OCI-LY3 (cell line): ENCODE measurements around the gene FGF5.
"Not testable (repeated sequence)": the region's sequence is repeated elsewhere in the genome, so short reads cannot be mapped to it uniquely, and the experiment has no call there.

Experiments
- H2AFZ ChIP-seq: fragments of 200-600, 300-600 bp; shearing (Covaris generic); 2 replicates; pipeline ENCODE4 v1.6.0; 2014; ENCODE audit warnings: antibody characterized with exemption, low read depth, low read length
- H3K27ac ChIP-seq: fragments of 200-600, 300-600 bp; sonication (generic); 2 replicates; pipeline ENCODE4 v1.5.1; 2014; ENCODE audit warnings: mild to moderate bottlenecking, low read length, moderate library complexity, mixed read lengths
- H3K27me3 ChIP-seq: fragments of 200-600, 300-600 bp; sonication (generic); 2 replicates; pipeline ENCODE4 v1.6.1; 2014; ENCODE audit warnings: low read depth, low read length, mixed read lengths
- H3K36me3 ChIP-seq: fragments of 200-600, 300-600 bp; sonication (generic); replicated peaks from 2 replicates; pipeline ENCODE3; 2014; ENCODE audit warnings: low read depth, low read length, mixed read lengths
- H3K4me1 ChIP-seq: fragments of 300-600, 200-600 bp; sonication (generic); 2 replicates; pipeline ENCODE4 v1.6.1; 2014; ENCODE audit warnings: low read length, mixed read lengths
- H3K4me2 ChIP-seq: fragments of 200-600, 300-600 bp; sonication (generic); 2 replicates; pipeline ENCODE4 v1.6.1; 2014; ENCODE audit warnings: low read length, mixed read lengths
- H3K4me3 ChIP-seq: fragments of 300-600, 200-600 bp; sonication (generic); 2 replicates; pipeline ENCODE4 v1.5.1; 2014; ENCODE audit warnings: antibody characterized with exemption, mild to moderate bottlenecking, low read length, moderate library complexity
- H3K79me2 ChIP-seq: fragments of 300-600, 200-600 bp; shearing (Covaris generic); 2 replicates; pipeline ENCODE4 v1.6.1; 2014; ENCODE audit warnings: mild to moderate bottlenecking, low read length, mixed read lengths
- H3K9ac ChIP-seq: fragments of 300-600, 200-600 bp; shearing (Covaris generic); 2 replicates; pipeline ENCODE4 v1.6.0; 2014; ENCODE audit warnings: mild to moderate bottlenecking, low read length, moderate library complexity
- H3K9me3 ChIP-seq: fragments of 200-600, 300-600 bp; shearing (Covaris generic); 2 replicates; pipeline ENCODE4 v1.6.1; 2014; ENCODE audit warnings: low read length, mixed read lengths; ENCODE audit not compliant: insufficient read depth
- H4K20me1 ChIP-seq: fragments of 200-600, 300-600 bp; sonication (generic); 2 replicates; pipeline ENCODE4 v1.6.1; 2016; ENCODE audit warnings: low read length, mixed read lengths; ENCODE audit not compliant: insufficient read depth
- CTCF ChIP-seq: fragments of 200-600, 300-600 bp; sonication (generic); IDR thresholded peaks from 2 replicates; pipeline ENCODE4 v1.5.1; 2014; ENCODE audit warnings: antibody characterized with exemption, low read length, low read depth
- EZH2phosphoT487 ChIP-seq: fragments of 200-600 bp; shearing (Covaris generic); IDR thresholded peaks from 2 replicates; pipeline ENCODE4 v1.6.1; 2018; ENCODE audit warnings: antibody characterized with exemption, mixed run types, low read depth

Gene FGF5

GRCh38 chr4:80243274-80244018 is 23.0 kb upstream of the FGF5 start:
- Histone ChIP-seq H3K36me3 (no peaks in the 10 kb centered on the region), H3K79me2 (no peaks in the 10 kb centered on the region), H3K27ac (no peak overlapping the region), H3K9me3 (no peaks in the 10 kb centered on the region), H3K4me2 (no peak overlapping the region), H3K4me1 (no peaks in the 10 kb centered on the region), H2AFZ (no peak overlapping the region), H3K27me3 (no peaks in the 10 kb centered on the region), H4K20me1 (no peaks in the 10 kb centered on the region), H3K9ac (no peak overlapping the region), H3K4me3 (no peak overlapping the region)
- TF ChIP-seq CTCF (no peak), EZH2phosphoT487 (no peak)

GRCh38 chr4:80247484-80247883 is 19.0 kb upstream of the FGF5 start:
- H3K4me2 ChIP-seq, result not testable (repeated sequence)

GRCh38 chr4:80249144-80249543 is 17.3 kb upstream of the FGF5 start:
- Histone ChIP-seq H3K4me1 (peaks cover 6% of the 10 kb centered on the region), H3K4me2 (no peak overlapping the region), H3K4me3 (no peak overlapping the region), H3K9ac (no peak overlapping the region), H3K27ac (no peak overlapping the region), H3K79me2 (no peaks in the 10 kb centered on the region), H3K9me3 (no peaks in the 10 kb centered on the region), H4K20me1 (no peaks in the 10 kb centered on the region), H2AFZ (no peak overlapping the region), H3K36me3 (no peaks in the 10 kb centered on the region), H3K27me3 (no peaks in the 10 kb centered on the region)
- TF ChIP-seq CTCF (no peak), EZH2phosphoT487 (no peak)

More at GRCh38 chr4:80247484-80247883, 19.0 kb upstream of the FGF5 start:
- not testable (repeated sequence) for H3K36me3 ChIP-seq, H4K20me1 ChIP-seq, H2AFZ ChIP-seq, H3K27me3 ChIP-seq, H3K27ac ChIP-seq, H3K9me3 ChIP-seq, H3K4me1 ChIP-seq, H3K79me2 ChIP-seq, H3K9ac ChIP-seq, H3K4me3 ChIP-seq

- H3K27ac ChIP-seq, result no peak overlapping the region
- H4K20me1 ChIP-seq, result no peaks in the 10 kb centered on the region
- H3K9me3 ChIP-seq, result no peaks in the 10 kb centered on the region
- H3K36me3 ChIP-seq, result no peaks in the 10 kb centered on the region
- no peak overlapping the region for H2AFZ ChIP-seq
- no peaks in the 10 kb centered on the region for H3K79me2 ChIP-seq
- H3K4me3 ChIP-seq, result no peak overlapping the region
- H3K4me1 ChIP-seq, result peaks cover 6% of the 10 kb centered on the region
- no peak overlapping the region for H3K4me2 ChIP-seq
- H3K27me3 ChIP-seq, result no peaks in the 10 kb centered on the region
- TF ChIP-seq CTCF (no peak), EZH2phosphoT487 (no peak)
- H3K9ac ChIP-seq, result no peak overlapping the region
Observed at GRCh38 chr4:80252427-80252826, 14.0 kb upstream of the FGF5 start.
